ENCODE measurements around the gene ITSN2. TPM values are rescaled to one million over a fixed set of nuclear protein-coding genes. Genes with fewer than 3 reads are reported as not detected.

Gene ITSN2
- total RNA-seq, 1 experiment from 2014 or later: 26.5 TPM

DNA sequence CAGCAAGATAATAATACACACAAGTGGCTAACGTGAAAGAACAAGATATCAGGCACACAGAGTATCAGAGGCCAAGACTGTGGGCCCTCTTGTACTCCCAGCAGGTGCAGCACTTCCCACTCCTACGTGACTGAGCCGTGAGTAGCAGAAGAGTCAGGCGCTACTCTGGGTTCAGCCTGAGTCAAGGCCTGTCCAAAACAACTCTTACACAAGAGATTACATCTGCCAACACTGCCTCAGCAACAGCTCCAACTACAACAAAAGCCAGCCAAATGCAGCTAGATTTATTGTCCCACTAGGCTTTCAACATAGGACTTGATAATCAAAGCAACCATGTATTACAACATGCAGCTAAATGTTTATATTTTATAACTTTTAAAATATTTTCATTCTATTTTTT, 56.2 kb downstream of the ITSN2 start:
- Histone ChIP-seq H3K9me2 (ENCODE audit: insufficient read depth) (no peaks in the 10 kb centered on the region), H3K9me3 (ENCODE audit: control insufficient read depth in 1 of 2, insufficient read depth in 1 of 2, low read depth in 1 of 2, low read length in 2 of 2) (no peaks in the 10 kb centered on the region), H3K27me3 (ENCODE audit: insufficient read depth, low read length) (no peaks in the 10 kb centered on the region), H3K36me3 (ENCODE audit: control insufficient read depth in 1 of 2, insufficient read depth in 2 of 2, low read length in 2 of 2) (peaks cover 3 to 4% of the 10 kb centered on the region in 2 experiments), H3K27ac (ENCODE audit: low read depth, low read length) (no peak overlapping the region), H3K4me2 (ENCODE audit: low read length) (no peak overlapping the region), H3K4me1 (ENCODE audit: control insufficient read depth in 1 of 2, insufficient read depth in 2 of 2, low read length in 2 of 2) (no peaks in the 10 kb centered on the region), H3K79me2 (ENCODE audit: insufficient read depth, low read length) (no peaks in the 10 kb centered on the region), H3K9ac (ENCODE audit: low read length) (no peak overlapping the region), H2AFZ (ENCODE audit: low read depth, low read length, poor library complexity, severe bottlenecking) (no peak overlapping the region), H4K20me1 (ENCODE audit: insufficient read depth) (no peaks in the 10 kb centered on the region), H3K4me3 (replicated peaks in 1 of 2; ENCODE audit: low read depth in 1 of 2, low read length in 2 of 2) (no peak overlapping the region)
- CTCF ChIA-PET: no interaction called here
- POLR2A ChIA-PET: no interaction called here
- RAD21 ChIA-PET (ENCODE audit: low non-redundant PET in 1 of 2, low total read pairs in 2 of 2, uncharacterized antibody in 2 of 2, unreplicated experiment in 2 of 2): no interaction called here
- intact Hi-C loops (cut with micrococcal nuclease): no loop called here
- BruUV-seq (replicated peaks): no TSS peak
- DNase-seq (ENCODE audit: low read depth, low spot score) (no peak), ATAC-seq (no peak)
- TF ChIP-seq SRF (IDR thresholded peaks at IDR 0.05; ENCODE audit: low read depth): no peak
- no peak for TF ChIP-seq ZFX (IDR thresholded peaks at IDR 0.05)
- TF ChIP-seq, protein P1, sequence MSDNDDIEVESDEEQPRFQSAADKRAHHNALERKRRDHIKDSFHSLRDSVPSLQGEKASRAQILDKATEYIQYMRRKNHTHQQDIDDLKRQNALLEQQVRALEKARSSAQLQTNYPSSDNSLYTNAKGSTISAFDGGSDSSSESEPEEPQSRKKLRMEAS (IDR thresholded peaks at IDR 0.05): no peak
- no peak for TF ChIP-seq TCF7L2 (IDR thresholded peaks at IDR 0.05; ENCODE audit: borderline replicate concordance, extremely low read depth, insufficient read depth, insufficient read length)
- TF ChIP-seq SIN3A (IDR thresholded peaks at IDR 0.05; ENCODE audit: low read depth): no peak
- TF ChIP-seq RAD21 (IDR thresholded peaks at IDR 0.05; ENCODE audit: low read depth): no peak
- TF ChIP-seq, protein P2, sequence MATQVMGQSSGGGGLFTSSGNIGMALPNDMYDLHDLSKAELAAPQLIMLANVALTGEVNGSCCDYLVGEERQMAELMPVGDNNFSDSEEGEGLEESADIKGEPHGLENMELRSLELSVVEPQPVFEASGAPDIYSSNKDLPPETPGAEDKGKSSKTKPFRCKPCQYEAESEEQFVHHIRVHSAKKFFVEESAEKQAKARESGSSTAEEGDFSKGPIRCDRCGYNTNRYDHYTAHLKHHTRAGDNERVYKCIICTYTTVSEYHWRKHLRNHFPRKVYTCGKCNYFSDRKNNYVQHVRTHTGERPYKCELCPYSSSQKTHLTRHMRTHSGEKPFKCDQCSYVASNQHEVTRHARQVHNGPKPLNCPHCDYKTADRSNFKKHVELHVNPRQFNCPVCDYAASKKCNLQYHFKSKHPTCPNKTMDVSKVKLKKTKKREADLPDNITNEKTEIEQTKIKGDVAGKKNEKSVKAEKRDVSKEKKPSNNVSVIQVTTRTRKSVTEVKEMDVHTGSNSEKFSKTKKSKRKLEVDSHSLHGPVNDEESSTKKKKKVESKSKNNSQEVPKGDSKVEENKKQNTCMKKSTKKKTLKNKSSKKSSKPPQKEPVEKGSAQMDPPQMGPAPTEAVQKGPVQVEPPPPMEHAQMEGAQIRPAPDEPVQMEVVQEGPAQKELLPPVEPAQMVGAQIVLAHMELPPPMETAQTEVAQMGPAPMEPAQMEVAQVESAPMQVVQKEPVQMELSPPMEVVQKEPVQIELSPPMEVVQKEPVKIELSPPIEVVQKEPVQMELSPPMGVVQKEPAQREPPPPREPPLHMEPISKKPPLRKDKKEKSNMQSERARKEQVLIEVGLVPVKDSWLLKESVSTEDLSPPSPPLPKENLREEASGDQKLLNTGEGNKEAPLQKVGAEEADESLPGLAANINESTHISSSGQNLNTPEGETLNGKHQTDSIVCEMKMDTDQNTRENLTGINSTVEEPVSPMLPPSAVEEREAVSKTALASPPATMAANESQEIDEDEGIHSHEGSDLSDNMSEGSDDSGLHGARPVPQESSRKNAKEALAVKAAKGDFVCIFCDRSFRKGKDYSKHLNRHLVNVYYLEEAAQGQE (IDR thresholded peaks at IDR 0.05; ENCODE audit: low read depth): no peak
- no peak for TF ChIP-seq FOSL1 (IDR thresholded peaks at IDR 0.05; ENCODE audit: low read depth)
- TF ChIP-seq, protein P3, sequence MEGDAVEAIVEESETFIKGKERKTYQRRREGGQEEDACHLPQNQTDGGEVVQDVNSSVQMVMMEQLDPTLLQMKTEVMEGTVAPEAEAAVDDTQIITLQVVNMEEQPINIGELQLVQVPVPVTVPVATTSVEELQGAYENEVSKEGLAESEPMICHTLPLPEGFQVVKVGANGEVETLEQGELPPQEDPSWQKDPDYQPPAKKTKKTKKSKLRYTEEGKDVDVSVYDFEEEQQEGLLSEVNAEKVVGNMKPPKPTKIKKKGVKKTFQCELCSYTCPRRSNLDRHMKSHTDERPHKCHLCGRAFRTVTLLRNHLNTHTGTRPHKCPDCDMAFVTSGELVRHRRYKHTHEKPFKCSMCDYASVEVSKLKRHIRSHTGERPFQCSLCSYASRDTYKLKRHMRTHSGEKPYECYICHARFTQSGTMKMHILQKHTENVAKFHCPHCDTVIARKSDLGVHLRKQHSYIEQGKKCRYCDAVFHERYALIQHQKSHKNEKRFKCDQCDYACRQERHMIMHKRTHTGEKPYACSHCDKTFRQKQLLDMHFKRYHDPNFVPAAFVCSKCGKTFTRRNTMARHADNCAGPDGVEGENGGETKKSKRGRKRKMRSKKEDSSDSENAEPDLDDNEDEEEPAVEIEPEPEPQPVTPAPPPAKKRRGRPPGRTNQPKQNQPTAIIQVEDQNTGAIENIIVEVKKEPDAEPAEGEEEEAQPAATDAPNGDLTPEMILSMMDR (IDR thresholded peaks at IDR 0.05 in 2 of 3, conservative IDR thresholded peaks at IDR 0.05 in 1 of 3; ENCODE audit: borderline replicate concordance in 1 of 3, insufficient read depth in 1 of 3, low read depth in 2 of 3, low read length in 2 of 3): no peak
- TF ChIP-seq ELF1 (IDR thresholded peaks at IDR 0.05; ENCODE audit: borderline replicate concordance, low read depth): no peak
- TF ChIP-seq CBX3 (IDR thresholded peaks at IDR 0.05; ENCODE audit: low read depth): no peak
- TF ChIP-seq EGR1 (IDR thresholded peaks at IDR 0.05; ENCODE audit: low read depth): no peak
- no peak for TF ChIP-seq POLR2AphosphoS5 (IDR thresholded peaks at IDR 0.05; ENCODE audit: low read depth, low read length)
- TF ChIP-seq, protein P4, sequence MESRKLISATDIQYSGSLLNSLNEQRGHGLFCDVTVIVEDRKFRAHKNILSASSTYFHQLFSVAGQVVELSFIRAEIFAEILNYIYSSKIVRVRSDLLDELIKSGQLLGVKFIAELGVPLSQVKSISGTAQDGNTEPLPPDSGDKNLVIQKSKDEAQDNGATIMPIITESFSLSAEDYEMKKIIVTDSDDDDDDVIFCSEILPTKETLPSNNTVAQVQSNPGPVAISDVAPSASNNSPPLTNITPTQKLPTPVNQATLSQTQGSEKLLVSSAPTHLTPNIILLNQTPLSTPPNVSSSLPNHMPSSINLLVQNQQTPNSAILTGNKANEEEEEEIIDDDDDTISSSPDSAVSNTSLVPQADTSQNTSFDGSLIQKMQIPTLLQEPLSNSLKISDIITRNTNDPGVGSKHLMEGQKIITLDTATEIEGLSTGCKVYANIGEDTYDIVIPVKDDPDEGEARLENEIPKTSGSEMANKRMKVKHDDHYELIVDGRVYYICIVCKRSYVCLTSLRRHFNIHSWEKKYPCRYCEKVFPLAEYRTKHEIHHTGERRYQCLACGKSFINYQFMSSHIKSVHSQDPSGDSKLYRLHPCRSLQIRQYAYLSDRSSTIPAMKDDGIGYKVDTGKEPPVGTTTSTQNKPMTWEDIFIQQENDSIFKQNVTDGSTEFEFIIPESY (IDR thresholded peaks at IDR 0.05; ENCODE audit: extremely low read depth, insufficient replicate concordance, low read length): no peak
- no peak for TF ChIP-seq JUND (IDR thresholded peaks at IDR 0.05)

All from HCT116 (cell line).